MM.1S (cell line): ENCODE results near the gene RBM18.

Source experiments
- EZH2 ChIP-seq: fragments of 300-600 bp; sonication (generic); optimal IDR thresholded peaks from 2 replicates; pipeline ENCODE3; 2017; ENCODE audit warnings: low read depth, mild to moderate bottlenecking, antibody characterized with exemption, low read length, mixed read lengths
- TF ChIP-seq, protein P1 (sequence below): fragments of 300-600 bp; sonication (generic); IDR thresholded peaks from 2 replicates; pipeline ENCODE4 v1.5.1; 2016; ENCODE audit warnings: antibody characterized with exemption, low read length, mixed read lengths

DNA sequence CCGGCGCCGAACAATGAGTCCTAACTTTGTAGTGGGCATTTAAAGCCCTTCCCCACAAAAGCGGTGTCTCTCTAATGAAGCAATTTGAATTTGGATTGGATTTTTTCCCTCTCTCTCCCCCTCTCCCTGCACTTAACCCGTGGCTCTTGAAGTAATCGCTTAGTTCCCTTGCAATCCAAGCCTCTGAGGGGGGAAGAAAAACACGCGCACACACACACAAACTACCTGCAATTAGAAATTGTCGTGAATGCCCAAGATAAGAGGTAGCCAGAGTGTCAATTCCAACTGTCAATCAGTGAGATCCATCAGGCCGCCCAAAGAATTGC, 37.1 kb downstream of the RBM18 start:
- TF ChIP-seq, protein P1, sequence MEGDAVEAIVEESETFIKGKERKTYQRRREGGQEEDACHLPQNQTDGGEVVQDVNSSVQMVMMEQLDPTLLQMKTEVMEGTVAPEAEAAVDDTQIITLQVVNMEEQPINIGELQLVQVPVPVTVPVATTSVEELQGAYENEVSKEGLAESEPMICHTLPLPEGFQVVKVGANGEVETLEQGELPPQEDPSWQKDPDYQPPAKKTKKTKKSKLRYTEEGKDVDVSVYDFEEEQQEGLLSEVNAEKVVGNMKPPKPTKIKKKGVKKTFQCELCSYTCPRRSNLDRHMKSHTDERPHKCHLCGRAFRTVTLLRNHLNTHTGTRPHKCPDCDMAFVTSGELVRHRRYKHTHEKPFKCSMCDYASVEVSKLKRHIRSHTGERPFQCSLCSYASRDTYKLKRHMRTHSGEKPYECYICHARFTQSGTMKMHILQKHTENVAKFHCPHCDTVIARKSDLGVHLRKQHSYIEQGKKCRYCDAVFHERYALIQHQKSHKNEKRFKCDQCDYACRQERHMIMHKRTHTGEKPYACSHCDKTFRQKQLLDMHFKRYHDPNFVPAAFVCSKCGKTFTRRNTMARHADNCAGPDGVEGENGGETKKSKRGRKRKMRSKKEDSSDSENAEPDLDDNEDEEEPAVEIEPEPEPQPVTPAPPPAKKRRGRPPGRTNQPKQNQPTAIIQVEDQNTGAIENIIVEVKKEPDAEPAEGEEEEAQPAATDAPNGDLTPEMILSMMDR = no peak
- no peak for TF ChIP-seq EZH2
